ENCODE results near the gene MAPT. TPM values are rescaled to one million over a fixed set of nuclear protein-coding genes. Genes with fewer than 3 reads are reported as not detected.

The MAPT gene
- total RNA-seq, 4 donors from 2014 or later: 3.6 to 6.5 (median 4.5) TPM

GRCh38 chr17:46064460-46064859 is 170.1 kb downstream of the MAPT start:
- Histone ChIP-seq H3K9me3 (no peaks in the 10 kb centered on the region), H3K4me1 (peaks cover 8% of the 10 kb centered on the region), H3K4me3 (no peak overlapping the region), H3K36me3 (peaks cover 30% of the 10 kb centered on the region), H3K27me3 (no peaks in the 10 kb centered on the region), H3K27ac (no peak overlapping the region)
- no peak for DNase-seq (ENCODE audit: low spot score in 2 of 2)
- 88% methylated on average over 1 of the region's 1 CpG for WGBS
- TF ChIP-seq POLR2A (IDR thresholded peaks at IDR 0.05) (no peak), POLR2AphosphoS5 (IDR thresholded peaks at IDR 0.05) (no peak), EP300 (IDR thresholded peaks at IDR 0.05) (no peak)
- TF ChIP-seq, protein P1, sequence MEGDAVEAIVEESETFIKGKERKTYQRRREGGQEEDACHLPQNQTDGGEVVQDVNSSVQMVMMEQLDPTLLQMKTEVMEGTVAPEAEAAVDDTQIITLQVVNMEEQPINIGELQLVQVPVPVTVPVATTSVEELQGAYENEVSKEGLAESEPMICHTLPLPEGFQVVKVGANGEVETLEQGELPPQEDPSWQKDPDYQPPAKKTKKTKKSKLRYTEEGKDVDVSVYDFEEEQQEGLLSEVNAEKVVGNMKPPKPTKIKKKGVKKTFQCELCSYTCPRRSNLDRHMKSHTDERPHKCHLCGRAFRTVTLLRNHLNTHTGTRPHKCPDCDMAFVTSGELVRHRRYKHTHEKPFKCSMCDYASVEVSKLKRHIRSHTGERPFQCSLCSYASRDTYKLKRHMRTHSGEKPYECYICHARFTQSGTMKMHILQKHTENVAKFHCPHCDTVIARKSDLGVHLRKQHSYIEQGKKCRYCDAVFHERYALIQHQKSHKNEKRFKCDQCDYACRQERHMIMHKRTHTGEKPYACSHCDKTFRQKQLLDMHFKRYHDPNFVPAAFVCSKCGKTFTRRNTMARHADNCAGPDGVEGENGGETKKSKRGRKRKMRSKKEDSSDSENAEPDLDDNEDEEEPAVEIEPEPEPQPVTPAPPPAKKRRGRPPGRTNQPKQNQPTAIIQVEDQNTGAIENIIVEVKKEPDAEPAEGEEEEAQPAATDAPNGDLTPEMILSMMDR (IDR thresholded peaks at IDR 0.05): no peak

DNA sequence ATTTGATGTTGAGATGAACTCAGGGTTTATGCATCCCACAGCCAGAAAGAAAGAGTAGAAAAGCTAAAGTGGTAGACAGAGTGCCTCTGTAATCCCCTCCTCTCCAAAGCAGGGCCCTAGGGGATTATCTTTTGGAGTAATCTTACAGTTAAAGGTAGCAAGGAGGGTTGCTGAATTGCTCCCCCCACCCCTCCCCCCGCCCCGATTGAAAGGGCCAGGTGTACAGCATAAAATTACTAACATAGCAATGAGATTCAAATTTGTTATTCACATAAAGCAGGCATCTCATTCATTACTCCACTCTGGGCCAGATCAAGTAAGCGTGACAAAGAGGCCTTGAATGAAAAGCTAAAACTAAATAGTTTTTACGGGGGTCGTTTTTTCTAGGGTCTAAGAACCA is 177.4 kb downstream of the MAPT start:
- 84% methylated on average over 5 of the region's 5 CpGs for WGBS
- Histone ChIP-seq H3K36me3 (peaks cover 9% of the 10 kb centered on the region), H3K27ac (no peak overlapping the region), H3K9me3 (no peaks in the 10 kb centered on the region), H3K4me1 (peaks cover 4% of the 10 kb centered on the region), H3K4me3 (no peak overlapping the region), H3K27me3 (no peaks in the 10 kb centered on the region)
- DNase-seq (ENCODE audit: low spot score in 2 of 2): no peak
- TF ChIP-seq EP300 (IDR thresholded peaks at IDR 0.05) (no peak), POLR2A (IDR thresholded peaks at IDR 0.05) (no peak), POLR2AphosphoS5 (IDR thresholded peaks at IDR 0.05) (no peak)
- TF ChIP-seq, protein P1 (IDR thresholded peaks at IDR 0.05): no peak

GRCh38 chr17:46072998-46073397 is 178.6 kb downstream of the MAPT start:
- Histone ChIP-seq H3K27ac (no peak overlapping the region), H3K4me3 (no peak overlapping the region), H3K27me3 (no peaks in the 10 kb centered on the region), H3K36me3 (peaks cover 5% of the 10 kb centered on the region), H3K4me1 (peaks cover 4% of the 10 kb centered on the region), H3K9me3 (no peaks in the 10 kb centered on the region)
- 68% methylated on average over 1 of the region's 1 CpG for WGBS
- TF ChIP-seq POLR2AphosphoS5 (IDR thresholded peaks at IDR 0.05) (no peak), EP300 (IDR thresholded peaks at IDR 0.05) (no peak), POLR2A (IDR thresholded peaks at IDR 0.05) (no peak)
- TF ChIP-seq, protein P1 (IDR thresholded peaks at IDR 0.05): no peak
- DNase-seq (ENCODE audit: low spot score in 2 of 2): no peak

- no peaks in the 10 kb centered on the region for H3K27me3 ChIP-seq
- TF ChIP-seq, protein P1 (IDR thresholded peaks at IDR 0.05): no peak
- no peak for TF ChIP-seq EP300 (IDR thresholded peaks at IDR 0.05)
- TF ChIP-seq POLR2A (IDR thresholded peaks at IDR 0.05): no peak
- TF ChIP-seq POLR2AphosphoS5 (IDR thresholded peaks at IDR 0.05): no peak
- no peak for DNase-seq (ENCODE audit: low spot score in 2 of 2)
- H3K4me1 ChIP-seq: peaks cover 4% of the 10 kb centered on the region
- no peak overlapping the region for H3K27ac ChIP-seq
- H3K4me3 ChIP-seq: no peak overlapping the region
- peaks cover 5% of the 10 kb centered on the region for H3K36me3 ChIP-seq
- H3K9me3 ChIP-seq: no peaks in the 10 kb centered on the region
- WGBS: 95% methylated on average over 1 of the region's 1 CpG
Measured at GRCh38 chr17:46074540-46074939, 180.2 kb downstream of the MAPT start.

Other genes with a start within 250 kb of the MAPT start
- under 1 TPM; 0.26 to 0.89 (median 0.76) TPM for gene CRHR1, start 110.2 kb upstream of the MAPT start, total RNA-seq
- gene SPPL2C, start 49.7 kb upstream of the MAPT start, total RNA-seq: not detected
- not detected for gene STH, start 104.7 kb downstream of the MAPT start, total RNA-seq